ENCODE data around the gene PARP11. TPM values are rescaled to one million over a fixed set of nuclear protein-coding genes. Genes with fewer than 3 reads are reported as not detected.

The PARP11 gene
- total RNA-seq, 1 donor, result 8.1 TPM

DNA sequence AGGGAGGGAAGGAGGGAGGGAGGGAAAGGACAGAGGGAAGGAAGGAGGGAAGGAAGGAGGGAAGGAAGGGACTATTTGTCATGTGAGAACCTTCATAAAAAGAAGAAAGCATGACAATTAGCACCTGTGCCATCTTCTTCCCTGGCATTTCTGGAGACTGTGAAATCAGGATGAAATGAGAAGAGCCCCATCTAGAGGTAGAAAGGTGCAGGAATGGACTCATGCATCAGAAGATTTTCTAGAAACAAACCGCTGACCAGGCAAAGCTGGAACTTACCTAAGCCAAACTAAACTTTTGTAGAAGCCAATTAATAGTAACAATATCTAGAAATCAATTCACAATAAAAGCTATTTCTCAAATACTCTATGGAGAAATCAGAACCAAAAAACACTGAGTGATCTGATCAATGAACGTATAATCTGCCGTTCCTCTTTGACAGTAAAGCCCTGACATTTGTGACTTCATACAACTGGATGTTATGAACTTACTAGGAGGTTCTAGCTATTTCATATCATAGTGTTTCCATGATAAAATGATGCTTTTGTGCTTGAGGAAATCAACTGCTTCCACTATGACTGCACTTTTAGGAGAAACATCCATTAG, 95.9 kb downstream of the PARP11 start:
- DNase-seq (ENCODE audit: low read depth in 2 of 3, low spot score in 2 of 3), result peak in 2 of 3 donors; percentile 22 to 62

DNA sequence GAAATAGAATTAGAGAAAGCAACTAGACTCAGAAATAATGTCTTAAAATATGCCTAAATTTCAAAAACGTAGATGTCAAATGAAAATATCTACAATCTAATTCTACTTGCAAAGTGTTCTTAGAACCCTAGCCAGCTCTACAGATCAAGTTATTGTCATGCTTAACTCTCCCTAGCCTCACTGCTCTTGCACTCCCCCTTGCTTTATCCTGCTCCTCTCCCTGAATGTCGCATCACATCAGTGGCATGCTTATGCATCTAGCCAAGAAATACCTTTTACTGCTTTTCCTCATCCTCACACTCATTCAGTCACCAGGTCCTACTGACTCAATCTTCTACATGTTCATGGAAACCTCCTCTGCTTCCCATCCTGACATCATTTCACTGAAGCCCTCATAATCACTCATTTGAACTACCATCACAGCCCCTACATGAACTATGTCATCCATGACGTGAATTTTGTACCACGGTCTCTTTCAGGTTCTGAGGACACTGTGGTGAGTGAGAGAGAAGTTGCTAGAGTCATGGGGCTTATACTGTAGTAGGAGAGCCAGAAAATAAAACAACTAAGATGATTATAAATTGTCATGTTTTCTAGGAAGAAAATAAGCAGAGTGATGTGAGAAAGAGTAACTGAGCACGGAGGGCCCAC, 97.7 kb downstream of the PARP11 start:
- DNase-seq (ENCODE audit: low read depth in 2 of 3, low spot score in 2 of 3), result no peak

- DNase-seq (ENCODE audit: low read depth in 2 of 3, low spot score in 2 of 3), result no peak
Measured at GRCh38 chr12:3772380-3772779, 100.8 kb downstream of the PARP11 start.

- no peak for DNase-seq (ENCODE audit: low read depth in 2 of 3, low spot score in 2 of 3)
Measured at GRCh38 chr12:3771853-3772252, 101.3 kb downstream of the PARP11 start.

DNA sequence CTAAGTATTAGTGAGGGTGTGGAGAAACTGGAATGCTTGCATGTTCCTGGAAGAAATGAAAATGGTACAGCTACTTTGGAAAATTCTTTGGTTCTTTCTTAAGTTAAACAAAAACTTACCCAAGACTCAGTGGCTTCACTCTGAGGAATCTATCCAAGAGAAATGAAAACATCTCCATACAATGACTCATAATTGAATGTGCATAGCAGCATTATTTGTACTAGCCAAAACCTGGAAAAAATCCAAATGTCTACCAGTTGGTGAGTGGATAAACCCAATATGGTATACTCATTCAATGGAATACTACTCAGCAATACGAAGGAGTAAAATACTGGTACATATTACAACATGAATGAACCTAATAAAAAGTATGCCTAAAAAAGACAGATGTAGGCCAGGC, 102.3 kb downstream of the PARP11 start:
- no peak for DNase-seq (ENCODE audit: low read depth in 2 of 3, low spot score in 2 of 3)

- no peak for DNase-seq (ENCODE audit: low read depth in 2 of 3, low spot score in 2 of 3)
Measured at GRCh38 chr12:3768911-3769447, 104.2 kb downstream of the PARP11 start.

GRCh38 chr12:3761116-3761735, 112.0 kb downstream of the PARP11 start:
- no peak for DNase-seq (ENCODE audit: low read depth in 2 of 3, low spot score in 2 of 3)

DNA sequence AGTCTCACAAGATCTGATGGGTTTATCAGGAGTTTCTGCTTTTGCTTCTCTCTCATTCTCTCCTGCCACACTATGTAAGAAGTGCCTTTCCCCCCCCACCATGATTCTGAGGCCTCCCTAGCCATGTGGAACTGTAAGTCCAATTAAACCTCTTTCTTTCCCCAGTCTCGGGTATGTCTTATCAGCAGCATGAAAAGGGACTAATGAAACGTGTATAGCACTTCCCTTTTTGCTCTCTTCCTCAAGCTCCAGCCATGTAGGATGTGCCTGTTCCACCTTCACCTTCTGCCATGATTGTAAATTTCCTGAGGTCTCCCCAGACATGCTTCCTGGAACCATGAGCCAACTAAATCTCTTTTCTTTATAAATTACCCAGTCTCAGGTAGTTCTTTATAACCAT, 113.3 kb downstream of the PARP11 start:
- DNase-seq (ENCODE audit: low read depth in 2 of 3, low spot score in 2 of 3), result peak in 1 of 3 donors; percentile 21

Other genes with a start within 250 kb of the PARP11 start
- gene CRACR2A, start 120.3 kb downstream of the PARP11 start, total RNA-seq, result 14.0 TPM

Measured in hematopoietic multipotent progenitor cell (in vitro differentiated cells).